ENCODE data around the gene WWC2.

WWC2 gene

DNA sequence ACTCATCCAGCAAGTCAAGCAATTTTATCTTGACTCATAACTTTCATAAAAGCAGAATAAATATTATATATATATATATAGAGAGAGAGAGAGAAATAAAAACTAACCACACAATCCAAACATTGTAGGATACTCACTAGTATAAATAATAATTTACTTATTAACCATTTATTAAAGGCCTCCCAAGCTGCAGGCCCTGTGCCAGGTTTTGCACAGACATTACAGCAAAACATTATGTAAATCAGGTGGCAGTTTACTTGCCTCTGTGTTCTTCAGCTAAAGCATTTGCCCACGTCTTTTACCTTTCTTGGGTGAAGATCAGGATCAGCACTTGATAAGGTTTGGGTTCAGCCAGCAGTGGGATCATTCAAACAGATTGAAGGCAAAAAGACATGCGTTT is 145.4 kb downstream of the WWC2 start:
- no peak for TF ChIP-seq POLR2A (IDR thresholded peaks at IDR 0.05; ENCODE audit: low read depth, low read length)
- FAIRE-seq (no peak), DNase-seq (ENCODE audit: insufficient read length, low spot score) (no peak)

GRCh38 chr4:183248201-183248600 is 149.1 kb downstream of the WWC2 start:
- FAIRE-seq (no peak), DNase-seq (ENCODE audit: insufficient read length, low spot score) (no peak)
- no peak for TF ChIP-seq POLR2A (IDR thresholded peaks at IDR 0.05; ENCODE audit: low read depth, low read length)

- DNase-seq (ENCODE audit: insufficient read length, low spot score) (no peak), FAIRE-seq (peak; percentile 23)
- no peak for TF ChIP-seq POLR2A (IDR thresholded peaks at IDR 0.05; ENCODE audit: low read depth, low read length)
Measured at GRCh38 chr4:183249854-183250253, 150.8 kb downstream of the WWC2 start.

DNA sequence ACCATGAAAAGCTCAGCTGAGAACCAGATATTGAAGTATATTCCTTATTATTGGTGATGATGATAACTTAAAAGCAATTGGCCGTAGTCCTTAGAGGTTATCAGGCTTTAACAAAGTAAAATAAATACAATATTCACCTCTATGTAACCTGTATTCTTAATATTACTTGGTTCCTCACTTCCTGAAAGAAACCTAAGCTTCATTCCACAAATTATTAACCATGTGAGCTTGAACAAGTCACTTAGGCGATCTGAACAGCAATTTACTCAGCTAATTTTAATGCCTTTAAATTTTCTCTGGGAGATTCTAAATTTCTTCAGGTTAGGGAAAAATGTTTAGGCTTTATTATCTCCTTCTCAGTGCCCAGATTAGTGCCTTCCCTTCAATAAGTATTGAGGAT is 151.8 kb downstream of the WWC2 start:
- TF ChIP-seq POLR2A (IDR thresholded peaks at IDR 0.05; ENCODE audit: low read depth, low read length) = no peak
- no peak for DNase-seq (ENCODE audit: insufficient read length, low spot score)
- FAIRE-seq = no peak

DNA sequence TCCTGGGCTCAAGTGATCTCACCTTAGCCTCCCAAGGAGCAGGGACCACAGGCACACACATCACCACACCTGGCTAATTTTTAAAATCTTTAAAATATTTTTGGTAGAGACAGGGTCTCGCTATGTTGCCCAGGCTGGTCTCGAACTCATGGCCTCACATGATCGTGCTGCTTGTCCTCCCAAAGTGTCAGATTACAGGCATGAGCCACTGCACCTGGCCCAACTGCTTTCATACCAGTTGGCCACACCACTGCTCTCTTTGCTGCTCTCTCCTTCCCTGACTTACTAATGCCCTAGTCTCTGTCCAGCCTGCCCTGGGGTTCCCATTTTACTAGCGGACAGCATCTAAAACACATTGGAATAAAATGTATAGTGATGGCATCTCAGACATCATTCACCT is 153.9 kb downstream of the WWC2 start:
- FAIRE-seq (no peak), DNase-seq (ENCODE audit: insufficient read length, low spot score) (no peak)
- TF ChIP-seq POLR2A (IDR thresholded peaks at IDR 0.05; ENCODE audit: low read depth, low read length) = no peak

- FAIRE-seq (no peak), DNase-seq (ENCODE audit: insufficient read length, low spot score) (no peak)
- no peak for TF ChIP-seq POLR2A (IDR thresholded peaks at IDR 0.05; ENCODE audit: low read depth, low read length)
Measured at GRCh38 chr4:183253451-183253850, 154.4 kb downstream of the WWC2 start.

DNA sequence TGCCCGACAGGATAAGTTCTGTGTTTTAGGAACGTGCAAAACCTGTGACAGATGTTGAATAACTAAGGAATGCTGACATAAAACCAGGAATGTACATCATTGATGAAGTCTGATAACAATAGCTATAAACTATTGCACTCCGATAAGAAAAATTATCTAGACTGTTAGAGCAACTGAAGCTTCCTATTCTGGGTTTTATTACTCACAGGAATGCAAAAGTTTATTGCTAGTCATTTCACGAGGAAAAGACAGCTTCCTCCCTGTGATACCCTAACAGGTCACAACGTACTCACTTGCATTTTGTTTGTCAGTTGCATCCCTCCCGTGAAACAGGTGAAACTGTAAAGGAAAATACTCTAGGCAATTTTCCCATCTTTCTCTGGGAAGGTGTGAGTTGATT is 155.1 kb downstream of the WWC2 start:
- FAIRE-seq (no peak), DNase-seq (ENCODE audit: insufficient read length, low spot score) (no peak)
- TF ChIP-seq POLR2A (IDR thresholded peaks at IDR 0.05; ENCODE audit: low read depth, low read length) = no peak

DNA sequence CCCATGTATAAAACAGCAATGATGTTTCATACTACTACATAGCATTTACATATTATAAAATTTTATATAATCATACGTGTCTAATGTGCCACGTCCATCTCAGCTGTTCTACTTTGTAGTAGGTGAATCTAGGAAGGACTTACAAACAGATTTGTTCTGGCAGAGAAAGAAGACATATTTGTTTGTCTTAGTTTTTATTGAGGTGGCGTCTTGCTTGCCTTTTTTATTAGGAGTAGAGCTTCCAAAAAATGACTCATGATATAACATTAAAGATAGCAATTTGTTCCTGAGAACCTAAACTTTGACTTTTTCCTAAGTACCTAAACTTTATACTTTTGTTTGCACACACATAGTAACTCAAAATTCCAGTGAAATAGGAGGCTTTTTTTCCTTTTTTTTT is 156.4 kb downstream of the WWC2 start:
- no peak for TF ChIP-seq POLR2A (IDR thresholded peaks at IDR 0.05; ENCODE audit: low read depth, low read length)
- no peak for DNase-seq (ENCODE audit: insufficient read length, low spot score)
- FAIRE-seq = no peak

DNA sequence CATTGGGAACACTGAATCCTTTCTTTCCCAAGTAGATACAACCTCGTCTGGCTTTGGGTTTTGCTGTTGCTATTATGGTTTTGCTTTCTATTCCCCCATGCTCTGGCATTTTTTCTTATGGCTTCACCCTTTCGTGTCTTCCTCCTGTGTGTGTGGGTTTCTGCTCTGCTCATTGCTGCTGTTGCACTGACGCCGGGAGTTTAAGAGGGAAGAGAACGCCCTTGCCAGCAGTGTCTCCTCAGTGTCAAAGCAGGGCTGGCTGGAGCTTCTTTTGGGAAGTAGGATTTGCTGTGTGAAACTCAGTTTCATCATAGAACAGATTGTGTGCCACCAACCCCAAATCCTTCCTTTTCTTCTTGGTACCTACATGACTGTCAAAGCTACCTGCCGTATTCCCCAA is 157.3 kb downstream of the WWC2 start:
- TF ChIP-seq POLR2A (IDR thresholded peaks at IDR 0.05; ENCODE audit: low read depth, low read length) = no peak
- FAIRE-seq (no peak), DNase-seq (ENCODE audit: insufficient read length, low spot score) (no peak)

DNA sequence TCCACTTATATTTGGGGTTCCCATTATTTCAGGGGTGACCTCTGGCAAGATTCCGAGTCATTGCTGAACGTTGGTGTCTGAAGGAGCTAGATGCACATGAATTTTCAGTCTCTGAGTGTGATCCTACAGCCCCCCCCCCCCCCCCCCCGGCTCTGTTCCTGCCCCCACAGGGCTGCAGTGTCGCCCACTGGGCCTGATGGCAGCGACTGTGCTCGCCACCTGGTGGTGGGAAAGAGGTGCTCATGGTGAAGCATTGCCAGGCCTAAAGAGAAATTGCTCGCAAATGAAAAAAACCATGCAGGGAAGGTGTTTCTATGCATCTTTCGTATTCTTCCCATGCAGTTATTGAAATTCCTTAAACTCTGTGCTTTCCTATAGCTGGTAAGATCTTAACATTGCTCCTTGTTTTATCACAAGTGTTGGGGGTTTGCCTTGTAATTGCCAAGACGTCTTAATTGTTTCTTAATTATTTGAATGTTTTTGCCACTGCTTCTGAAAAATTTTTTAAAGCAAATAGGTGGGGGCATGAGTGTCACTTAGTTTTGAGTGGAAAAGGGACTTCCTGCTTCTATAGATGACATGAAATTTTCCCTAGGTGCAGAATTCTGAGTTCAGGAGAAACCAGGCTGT is 157.8 kb downstream of the WWC2 start:
- no peak for TF ChIP-seq POLR2A (IDR thresholded peaks at IDR 0.05; ENCODE audit: low read depth, low read length)
- FAIRE-seq = no peak
- peak; percentile 30 for DNase-seq (ENCODE audit: insufficient read length, low spot score)

GRCh38 chr4:183257808-183258207 is 158.8 kb downstream of the WWC2 start:
- no peak for TF ChIP-seq POLR2A (IDR thresholded peaks at IDR 0.05; ENCODE audit: low read depth, low read length)
- DNase-seq (ENCODE audit: insufficient read length, low spot score) (no peak), FAIRE-seq (no peak)

- no peak for DNase-seq (ENCODE audit: insufficient read length, low spot score)
- TF ChIP-seq POLR2A (IDR thresholded peaks at IDR 0.05; ENCODE audit: low read depth, low read length) = no peak
- FAIRE-seq = no peak
Measured at GRCh38 chr4:183260491-183261151, 161.6 kb downstream of the WWC2 start.

DNA sequence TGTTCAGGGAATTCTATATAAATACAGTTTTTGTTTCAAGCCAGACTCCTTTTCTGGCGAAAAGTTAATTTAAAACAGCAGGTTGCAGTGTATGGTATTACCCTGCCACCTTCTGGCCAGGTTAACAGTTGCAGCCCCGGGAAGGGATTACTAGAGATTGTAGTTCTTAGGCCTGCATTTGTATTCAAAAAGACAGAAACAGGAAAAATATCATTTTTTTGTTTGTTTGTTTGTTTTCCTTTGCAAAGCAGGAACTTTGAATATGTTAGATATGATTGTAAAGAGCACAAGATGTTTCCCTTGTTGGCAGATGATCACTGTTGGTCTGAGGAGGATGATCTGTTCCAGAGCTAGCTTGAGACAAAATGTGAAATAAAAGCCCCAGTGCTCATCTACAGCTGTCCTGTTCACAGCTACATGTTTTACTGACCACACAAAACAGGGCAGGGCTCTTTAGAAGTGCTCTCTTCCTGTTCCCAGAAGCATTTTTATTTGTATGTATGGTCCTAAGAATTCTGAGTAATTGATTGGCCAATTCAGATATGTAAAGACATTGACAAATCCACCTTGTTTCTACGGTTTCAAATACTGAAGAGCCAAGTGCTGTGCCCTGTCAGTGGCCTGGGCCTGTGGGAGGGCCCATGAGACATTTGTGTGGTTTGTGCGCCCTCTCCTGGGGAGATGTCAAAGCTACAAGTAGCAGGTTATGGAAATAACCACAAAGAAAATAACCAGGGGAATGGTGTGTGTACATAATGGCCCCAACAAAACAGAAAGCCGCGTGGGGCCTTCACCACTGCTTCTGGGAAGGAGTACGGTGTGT is 163.1 kb downstream of the WWC2 start:
- TF ChIP-seq POLR2A (IDR thresholded peaks at IDR 0.05; ENCODE audit: low read depth, low read length) = no peak
- FAIRE-seq = peak; percentile 20
- DNase-seq (ENCODE audit: insufficient read length, low spot score) = peak; percentile 15

DNA sequence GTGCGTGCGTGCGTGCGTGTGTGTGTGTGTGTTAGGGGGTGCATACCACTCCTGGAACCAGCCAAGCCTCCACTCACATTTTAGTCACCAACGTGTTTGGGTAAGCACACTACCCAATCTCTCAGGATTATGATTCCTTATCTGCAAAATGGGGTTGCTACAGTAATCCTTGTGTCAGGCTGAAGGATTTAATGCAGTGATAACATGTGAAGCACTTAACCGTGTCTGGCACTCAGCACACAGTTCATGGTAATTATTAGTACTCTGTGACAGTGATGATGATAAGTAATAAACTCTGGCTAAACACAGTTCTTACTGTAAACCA is 163.7 kb downstream of the WWC2 start:
- DNase-seq (ENCODE audit: insufficient read length, low spot score) (no peak), FAIRE-seq (no peak)
- no peak for TF ChIP-seq POLR2A (IDR thresholded peaks at IDR 0.05; ENCODE audit: low read depth, low read length)

Data from H54 (cell line).